Uterus (tissue), 2 donors: ENCODE results near the gene SLTM.

ENCODE experiments used
- CTCF ChIP-seq, 4 experiments: fragments of 200-600 bp in 2 of 4; fragments of 450-650 bp in 2 of 4; sonication (generic) in 2 of 4; IDR thresholded peaks; one replicate each; pipeline ENCODE4 v1.5.1; 2016 to 2019; ENCODE audit warnings: antibody characterized with exemption in 4 of 4, mild to moderate bottlenecking in 2 of 4, moderate library complexity in 1 of 4
- POLR2A ChIP-seq, 2 donors: fragments of 450-650 bp; IDR thresholded peaks; one replicate each; pipeline ENCODE4 v1.6.1; 2016; ENCODE audit warnings: antibody characterized with exemption in 2 of 2, mild to moderate bottlenecking in 1 of 2, moderate library complexity in 1 of 2

DNA sequence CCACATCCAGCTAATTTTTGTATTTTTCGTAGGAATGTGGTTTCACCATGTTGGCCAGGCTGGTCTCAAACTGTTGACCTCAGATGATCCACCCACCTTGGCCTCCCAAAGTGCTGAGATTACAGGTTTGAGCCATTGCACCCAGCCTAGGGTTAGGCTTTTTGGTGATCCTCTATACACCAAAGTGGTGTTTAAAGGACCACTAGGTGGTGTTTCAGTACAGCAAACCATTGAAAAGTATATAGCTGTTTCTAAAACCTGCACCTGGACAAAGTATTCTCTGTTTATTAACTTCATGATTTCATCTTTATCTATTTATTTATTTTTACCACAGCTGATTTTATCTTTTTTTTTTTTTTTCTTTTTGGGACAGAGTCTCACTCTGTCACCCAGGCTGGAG, 94.0 kb downstream of the SLTM start:
- no peak for TF ChIP-seq CTCF (IDR thresholded peaks at IDR 0.05)
- TF ChIP-seq POLR2A (IDR thresholded peaks at IDR 0.05), result no peak
